CD4-positive, alpha-beta T cell (primary cell): ENCODE measurements around the gene STK32B. TPM values are rescaled to one million over a fixed set of nuclear protein-coding genes. Genes with fewer than 3 reads are reported as not detected.

Experiments used
- ATAC-seq: fragments of 200-7000 bp; cut with Tn5 transposase; one replicate; pipeline ENCODE4 v1.10.0; 2022; ENCODE audit warnings: mild to moderate bottlenecking; ENCODE audit not compliant: poor library complexity
- CTCF ChIA-PET: fragments of 350-600 bp; sonication (Branson Sonifier 250); formaldehyde crosslinking; loops from one replicate; lab custom pipeline; 2021; ENCODE audit warnings: antibody characterized with exemption, inconsistent platforms; lab: Charles Lee
- POLR2A ChIA-PET: fragments of 350-600 bp; sonication (Branson Sonifier 250); formaldehyde crosslinking; loops from one replicate; lab custom pipeline; 2021; ENCODE audit warnings: antibody characterized with exemption, inconsistent platforms; lab: Charles Lee
- DNase-seq, 14 experiments: peaks; one replicate each; pipeline ENCODE4 v3.0.0-alpha.2; 2013 to 2020; ENCODE audit warnings: mixed read lengths in 2 of 14
- H3K27ac ChIP-seq, 2 donors: one replicate each; pipeline versions ENCODE4 v1.5.1 to v1.7.0; 2013; ENCODE audit warnings: low read length in 2 of 2, low read depth in 1 of 2, mild to moderate bottlenecking in 1 of 2
- H3K27me3 ChIP-seq, 2 experiments: 1 replicate in 1 of 2; 2 replicates in 1 of 2; pipeline versions ENCODE4 v1.6.1 to v1.7.0; 2013; ENCODE audit warnings: low read length in 2 of 2, control low read depth in 1 of 2, mild to moderate bottlenecking in 1 of 2, moderate library complexity in 1 of 2; ENCODE audit not compliant: insufficient read depth in 2 of 2, control insufficient read depth in 1 of 2
- H3K36me3 ChIP-seq: one replicate; pipeline ENCODE4 v1.6.1; 2013; ENCODE audit warnings: low read length, control low read depth; ENCODE audit not compliant: insufficient read depth
- H3K4me1 ChIP-seq: one replicate; pipeline ENCODE4 v1.6.1; 2013; ENCODE audit warnings: low read length, control low read depth; ENCODE audit not compliant: insufficient read depth
- H3K4me3 ChIP-seq: one replicate; pipeline ENCODE4 v1.5.1; 2013; ENCODE audit warnings: mild to moderate bottlenecking, low read length, moderate library complexity
- H3K9me3 ChIP-seq, 2 experiments: 1 replicate in 1 of 2; 2 replicates in 1 of 2; pipeline versions ENCODE4 v1.6.1 to v1.7.0; 2013; ENCODE audit warnings: low read length in 2 of 2, mild to moderate bottlenecking in 2 of 2, control low read depth in 1 of 2, moderate library complexity in 1 of 2; ENCODE audit not compliant: control insufficient read depth in 1 of 2, insufficient read depth in 1 of 2
- H3K27ac Mint-ChIP-seq: one replicate; pipeline ENCODE4 v1.8.0; 2020; ENCODE audit warnings: mixed read lengths
- H3K27me3 Mint-ChIP-seq: one replicate; pipeline ENCODE4 v1.8.0; 2021; ENCODE audit warnings: mixed read lengths
- H3K36me3 Mint-ChIP-seq: one replicate; pipeline ENCODE4 v1.8.0; 2021; ENCODE audit warnings: low read depth, mixed read lengths
- H3K4me1 Mint-ChIP-seq: one replicate; pipeline ENCODE4 v1.8.0; 2021; ENCODE audit warnings: low read depth, mixed read lengths
- H3K4me3 Mint-ChIP-seq: one replicate; pipeline ENCODE4 v1.8.0; 2020; ENCODE audit warnings: mild to moderate bottlenecking, mixed read lengths
- H3K9me3 Mint-ChIP-seq: one replicate; pipeline ENCODE4 v1.8.0; 2020; ENCODE audit warnings: mixed read lengths
- intact Hi-C, 2 experiments: fragments of 100-400 bp; cut with DNase I in 1 of 2; cut with micrococcal nuclease in 1 of 2; formaldehyde crosslinking; loops; one replicate each; pipeline versions ENCODE4 v1.15.1 to v1.9.0; 2023 to 2025; cut with DNase I, micrococcal nuclease
- total RNA-seq, 174 experiments: library from RNA in 2 of 174; stranded (reverse) in 2 of 174; gene quantifications; one replicate each; pipeline ENCODE4 v1.2.3 and lab custom pipeline; 2021 to 2026
- TF ChIP-seq, protein P1 (sequence below): fragments of 200-600 bp; IDR thresholded peaks from one replicate; pipeline ENCODE4 v1.8.0; 2022; ENCODE audit warnings: antibody characterized with exemption, mild to moderate bottlenecking

Gene STK32B
- total RNA-seq, 2 experiments from 2014 or later: not detected

DNA sequence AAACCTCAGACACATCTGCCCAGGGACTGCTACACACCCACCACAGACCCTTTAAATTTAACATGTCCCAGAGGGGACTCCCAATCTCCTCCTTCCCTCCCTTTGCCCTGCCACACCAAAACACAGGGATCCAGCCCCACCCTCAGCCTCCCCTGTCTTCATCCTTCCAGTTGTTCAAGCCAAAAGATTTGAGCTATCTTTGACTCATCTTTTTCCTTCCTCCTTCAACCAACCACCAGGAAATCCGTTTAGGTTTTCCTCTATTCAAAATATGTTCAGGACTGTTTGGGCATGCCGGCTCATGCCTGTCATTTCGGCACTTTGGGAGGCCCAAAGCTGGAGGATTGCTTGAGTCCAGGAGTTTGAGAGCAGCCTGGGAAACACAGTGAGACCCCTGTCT lies 6.9 kb upstream of the STK32B start:
- intact Hi-C loops: no loop called here
- no peaks in the 10 kb centered on the region for H3K9me3 ChIP-seq
- no peaks in the 10 kb centered on the region for H3K9me3 Mint-ChIP-seq
- ChIA-PET CTCF (no interaction called here), POLR2A (no interaction called here)
- no peak overlapping the region for H3K4me3 Mint-ChIP-seq
- peaks cover 0 to 8% of the 10 kb centered on the region in 2 experiments for H3K27me3 ChIP-seq
- ATAC-seq (no peak), DNase-seq (no peak)
- H3K36me3 Mint-ChIP-seq: no peaks in the 10 kb centered on the region
- H3K4me1 Mint-ChIP-seq: no peaks in the 10 kb centered on the region
- peaks cover 59% of the 10 kb centered on the region for H3K27me3 Mint-ChIP-seq
- H3K4me3 ChIP-seq: no peak overlapping the region
- no peak overlapping the region for H3K27ac ChIP-seq
- TF ChIP-seq, protein P1, sequence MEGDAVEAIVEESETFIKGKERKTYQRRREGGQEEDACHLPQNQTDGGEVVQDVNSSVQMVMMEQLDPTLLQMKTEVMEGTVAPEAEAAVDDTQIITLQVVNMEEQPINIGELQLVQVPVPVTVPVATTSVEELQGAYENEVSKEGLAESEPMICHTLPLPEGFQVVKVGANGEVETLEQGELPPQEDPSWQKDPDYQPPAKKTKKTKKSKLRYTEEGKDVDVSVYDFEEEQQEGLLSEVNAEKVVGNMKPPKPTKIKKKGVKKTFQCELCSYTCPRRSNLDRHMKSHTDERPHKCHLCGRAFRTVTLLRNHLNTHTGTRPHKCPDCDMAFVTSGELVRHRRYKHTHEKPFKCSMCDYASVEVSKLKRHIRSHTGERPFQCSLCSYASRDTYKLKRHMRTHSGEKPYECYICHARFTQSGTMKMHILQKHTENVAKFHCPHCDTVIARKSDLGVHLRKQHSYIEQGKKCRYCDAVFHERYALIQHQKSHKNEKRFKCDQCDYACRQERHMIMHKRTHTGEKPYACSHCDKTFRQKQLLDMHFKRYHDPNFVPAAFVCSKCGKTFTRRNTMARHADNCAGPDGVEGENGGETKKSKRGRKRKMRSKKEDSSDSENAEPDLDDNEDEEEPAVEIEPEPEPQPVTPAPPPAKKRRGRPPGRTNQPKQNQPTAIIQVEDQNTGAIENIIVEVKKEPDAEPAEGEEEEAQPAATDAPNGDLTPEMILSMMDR: no peak
- H3K4me1 ChIP-seq: no peaks in the 10 kb centered on the region
- H3K27ac Mint-ChIP-seq: no peak overlapping the region
- no peaks in the 10 kb centered on the region for H3K36me3 ChIP-seq

GRCh38 chr4:5045097-5045496 lies 6.2 kb upstream of the STK32B start:
- Histone ChIP-seq H3K9me3 (no peaks in the 10 kb centered on the region), H3K36me3 (no peaks in the 10 kb centered on the region), H3K27ac (no peak overlapping the region), H3K27me3 (peaks cover 4 to 13% of the 10 kb centered on the region in 2 experiments), H3K4me3 (no peak overlapping the region), H3K4me1 (no peaks in the 10 kb centered on the region)
- no peaks in the 10 kb centered on the region for H3K9me3 Mint-ChIP-seq
- H3K36me3 Mint-ChIP-seq: no peaks in the 10 kb centered on the region
- TF ChIP-seq, protein P1: no peak
- no peak overlapping the region for H3K4me3 Mint-ChIP-seq
- peaks cover under 1% of the 10 kb centered on the region for H3K4me1 Mint-ChIP-seq
- peaks cover 66% of the 10 kb centered on the region for H3K27me3 Mint-ChIP-seq
- peak in 1 of 14 experiments; percentile 21 for DNase-seq
- CTCF ChIA-PET: no interaction called here
- intact Hi-C loops: no loop called here
- H3K27ac Mint-ChIP-seq: no peak overlapping the region
- POLR2A ChIA-PET: no interaction called here
- ATAC-seq: no peak

GRCh38 chr4:5048721-5049120 lies 2.6 kb upstream of the STK32B start:
- Histone ChIP-seq H3K4me1 (peaks cover 12% of the 10 kb centered on the region), H3K4me3 (no peak overlapping the region), H3K27me3 (peaks cover 30% of the 10 kb centered on the region in 2 experiments), H3K27ac (no peak overlapping the region), H3K36me3 (no peaks in the 10 kb centered on the region), H3K9me3 (peaks cover 0 to 8% of the 10 kb centered on the region in 2 experiments)
- Mint-ChIP-seq H3K27me3 (peaks cover 83% of the 10 kb centered on the region), H3K9me3 (no peaks in the 10 kb centered on the region), H3K27ac (no peak overlapping the region), H3K4me1 (peaks cover 11% of the 10 kb centered on the region), H3K4me3 (no peak overlapping the region), H3K36me3 (no peaks in the 10 kb centered on the region)
- DNase-seq: no peak
- POLR2A ChIA-PET: no interaction called here
- TF ChIP-seq, protein P1: no peak
- intact Hi-C loops: no loop called here
- CTCF ChIA-PET: interaction anchor here (0.7 kb wide), 1 partner anchor 270 kb away, joined by 3 read pairs; no protein-coding TSS in a partner anchor
- ATAC-seq: no peak
